Airway epithelial cell (primary cell): Measurements from ENCODE around the gene ZNF326. TPM values are rescaled to one million over a fixed set of nuclear protein-coding genes. Genes with fewer than 3 reads are reported as not detected.

Experiments used
- total RNA-seq: library from RNA; depleted of rRNA; stranded (reverse); fragments of >200 nt; gene quantifications from 2 replicates; pipeline ENCODE4 v1.2.3, GENCODE V29; 2015

ZNF326 gene
- total RNA-seq = 6.0 and 7.1 TPM in 2 replicates

DNA sequence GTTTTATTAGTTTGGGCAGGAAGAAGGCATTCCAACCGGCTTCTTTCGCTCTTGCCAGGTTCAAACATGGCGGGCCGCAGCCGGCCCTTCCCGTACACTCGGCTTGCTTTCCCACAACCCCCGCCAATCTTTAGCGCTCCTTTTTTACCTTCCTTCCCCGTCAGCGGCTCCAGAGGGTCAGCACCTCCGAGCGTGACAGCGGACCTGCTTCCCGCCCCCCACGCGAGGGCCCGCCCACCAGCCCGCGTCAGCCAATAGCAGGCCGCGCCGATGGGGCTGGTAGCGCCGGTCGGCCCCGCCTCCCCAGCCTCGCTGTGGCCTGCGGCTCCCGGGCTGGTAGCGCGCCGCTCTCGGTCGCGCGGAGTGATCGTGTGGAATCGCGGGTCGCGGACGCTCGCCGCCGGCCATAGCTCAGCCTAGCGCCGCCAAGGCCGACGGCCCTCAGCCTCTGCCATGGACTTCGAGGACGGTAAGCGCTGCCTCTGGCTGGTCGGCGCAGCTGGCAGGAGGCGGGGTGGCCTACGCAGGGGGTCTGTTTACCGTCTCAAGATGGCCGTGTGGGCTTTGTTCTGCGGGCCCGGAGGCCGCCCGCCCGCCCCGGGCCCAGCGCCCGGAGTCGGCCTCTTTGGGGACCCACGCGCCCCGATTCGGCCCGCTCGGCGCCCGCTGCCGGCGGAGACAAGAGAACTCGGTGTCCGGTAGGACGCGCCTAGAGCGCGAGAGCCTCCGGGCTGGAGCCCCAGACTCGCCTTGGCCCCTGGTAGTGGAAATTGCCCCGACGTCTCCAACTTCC lies at the start of gene ZNF326:
Gene ZNF326 (plus strand): TSS at position 306 of the 793 bp plus-strand sequence. CDS start 148 bp downstream, at position 454.

Other genes starting within 250 kb of the ZNF326 start
- 14.6 and 22.3 TPM in 2 replicates for gene LRRC8D, start 174.1 kb upstream of the ZNF326 start, total RNA-seq